H1 (cell line): Measurements from ENCODE around the gene HIP1. TPM values are rescaled to one million over a fixed set of nuclear protein-coding genes. Genes with fewer than 3 reads are reported as not detected.
A peak's percentile ranks its signal among the peaks of the same experiment; 100 is the strongest.

Experiments
- CTCF ChIA-PET: fragments of 300-600 bp; sonication (Branson Sonifier 250); formaldehyde crosslinking; loops from one replicate; lab custom pipeline; 2021; ENCODE audit not compliant: partially characterized antibody; lab: Charles Lee
- POLR2A ChIA-PET: fragments of 300-600 bp; sonication (Branson Sonifier 250); formaldehyde crosslinking; loops from one replicate; lab custom pipeline; 2021; ENCODE audit warnings: inconsistent platforms; ENCODE audit not compliant: partially characterized antibody; lab: Charles Lee
- DNase-seq, 2 experiments: peaks; one replicate each; pipeline versions ENCODE4 v3.0.0 to v3.0.0-alpha.2; 2010 to 2022; ENCODE audit warnings: low spot score in 2 of 2, low read depth in 1 of 2, mixed read lengths in 1 of 2
- FAIRE-seq: peaks from 2 replicates; lab custom pipeline; 2011; peaks lifted over from hg19 to GRCh38; lab: Jason Lieb, UNC
- H2AFZ ChIP-seq: 2 replicates; pipeline ENCODE4 v1.8.1; 2012; ENCODE audit warnings: low read length, inconsistent platforms
- H2AK5ac ChIP-seq: 2 replicates; pipeline ENCODE4 v1.6.1; 2013; ENCODE audit warnings: low read depth, low read length
- H2BK120ac ChIP-seq: replicated peaks from 2 replicates; pipeline ENCODE3; 2013; ENCODE audit warnings: low read depth, low read length, inconsistent platforms
- H2BK12ac ChIP-seq: 2 replicates; pipeline ENCODE4 v1.6.1; 2013; ENCODE audit warnings: low read depth, low read length
- H2BK15ac ChIP-seq: 2 replicates; pipeline ENCODE4 v1.6.1; 2013; ENCODE audit warnings: low read length
- H2BK20ac ChIP-seq: 2 replicates; pipeline ENCODE4 v1.6.1; 2013; ENCODE audit warnings: low read length
- H2BK5ac ChIP-seq: 2 replicates; pipeline ENCODE4 v1.6.1; 2013; ENCODE audit warnings: low read depth, low read length
- H3K14ac ChIP-seq: 2 replicates; pipeline ENCODE4 v1.6.1; 2013; ENCODE audit warnings: inconsistent platforms; ENCODE audit not compliant: insufficient read length
- H3K18ac ChIP-seq: 2 replicates; pipeline ENCODE4 v1.6.1; 2013; ENCODE audit warnings: low read length; ENCODE audit errors: extremely low read depth
- H3K23ac ChIP-seq: 2 replicates; pipeline ENCODE4 v1.6.1; 2013; ENCODE audit warnings: inconsistent platforms; ENCODE audit not compliant: insufficient read length
- H3K23me2 ChIP-seq: 2 replicates; pipeline ENCODE4 v1.6.1; 2013; ENCODE audit warnings: low read depth, low read length
- H3K27ac ChIP-seq: 2 replicates; pipeline ENCODE4 v1.6.1; 2011; ENCODE audit warnings: low read depth, low read length, inconsistent platforms
- H3K27me3 ChIP-seq, 4 experiments: replicated peaks in 1 of 4; 1 replicate in 1 of 4; 2 replicates in 3 of 4; pipeline versions ENCODE4 v1.6.1 to v1.8.1; 2011 to 2013; ENCODE audit warnings: low read length in 3 of 4, mild to moderate bottlenecking in 3 of 4, inconsistent platforms in 2 of 4, mixed read lengths in 2 of 4, moderate library complexity in 1 of 4; ENCODE audit not compliant: control insufficient read depth in 3 of 4, insufficient read depth in 3 of 4; ENCODE audit errors: extremely low read depth in 1 of 4
- H3K36me3 ChIP-seq, 4 experiments: 2 replicates each; pipeline versions ENCODE4 v1.6.1 to v1.8.1; 2011 to 2013; ENCODE audit warnings: mild to moderate bottlenecking in 4 of 4, low read length in 3 of 4, moderate library complexity in 2 of 4, control low read depth in 1 of 4, inconsistent platforms in 1 of 4; ENCODE audit not compliant: insufficient read depth in 4 of 4, control insufficient read depth in 2 of 4
- H3K4ac ChIP-seq: replicated peaks from 2 replicates; pipeline ENCODE3; 2013; ENCODE audit warnings: low read length, low read depth, mixed read lengths, inconsistent platforms; ENCODE audit not compliant: insufficient read length
- H3K4me1 ChIP-seq, 4 experiments: replicated peaks in 1 of 4; 1 replicate in 1 of 4; 2 replicates in 3 of 4; pipeline versions ENCODE4 v1.6.1 to v1.8.1; 2011 to 2013; ENCODE audit warnings: low read length in 3 of 4, inconsistent platforms in 2 of 4, mixed read lengths in 1 of 4; ENCODE audit not compliant: insufficient read depth in 4 of 4, control insufficient read depth in 3 of 4
- H3K4me2 ChIP-seq, 2 experiments: 2 replicates each; pipeline versions ENCODE4 v1.6.1 to v1.8.1; 2011 to 2013; ENCODE audit warnings: low read depth in 2 of 2, low read length in 2 of 2, control low read depth in 1 of 2, inconsistent platforms in 1 of 2, mild to moderate bottlenecking in 1 of 2; ENCODE audit not compliant: insufficient read depth in 1 of 2
- H3K4me3 ChIP-seq, 4 experiments: fragments of 200-600, 300-600 bp in 1 of 4; sonication (generic), shearing (Covaris generic), sonication (Bioruptor Twin) in 1 of 4; 2 replicates each; pipeline versions ENCODE4 v1.5.1 to v1.8.1; 2011 to 2016; ENCODE audit warnings: low read length in 4 of 4, low read depth in 3 of 4, control low read depth in 2 of 4, inconsistent platforms in 2 of 4, mild to moderate bottlenecking in 2 of 4, mixed read lengths in 1 of 4, moderate library complexity in 1 of 4; ENCODE audit not compliant: insufficient read depth in 2 of 4; ENCODE audit errors: extremely low read depth in 1 of 4
- H3K56ac ChIP-seq: replicated peaks from 2 replicates; pipeline ENCODE3; 2013; ENCODE audit warnings: low read depth, mild to moderate bottlenecking, mixed read lengths, low read length, inconsistent platforms; ENCODE audit not compliant: insufficient read length
- H3K79me1 ChIP-seq: 2 replicates; pipeline ENCODE4 v1.6.1; 2013; ENCODE audit warnings: low read depth, low read length, control low read depth
- H3K79me2 ChIP-seq, 2 experiments: 2 replicates each; pipeline versions ENCODE4 v1.6.1 to v1.8.1; 2012 to 2013; ENCODE audit warnings: low read length in 2 of 2, mild to moderate bottlenecking in 2 of 2, inconsistent platforms in 1 of 2; ENCODE audit not compliant: insufficient read depth in 2 of 2, control insufficient read depth in 1 of 2
- H3K9ac ChIP-seq, 4 experiments: replicated peaks in 1 of 4; 1 replicate in 1 of 4; 2 replicates in 3 of 4; pipeline versions ENCODE4 v1.6.1 to v1.8.1; 2011 to 2013; ENCODE audit warnings: low read depth in 3 of 4, low read length in 3 of 4, control low read depth in 2 of 4, mild to moderate bottlenecking in 2 of 4, moderate library complexity in 2 of 4, inconsistent platforms in 1 of 4; ENCODE audit errors: extremely low read depth in 1 of 4
- H3K9me3 ChIP-seq, 2 experiments: 2 replicates each; pipeline versions ENCODE4 v1.6.1 to v1.8.1; 2012 to 2013; ENCODE audit warnings: mild to moderate bottlenecking in 2 of 2, moderate library complexity in 2 of 2, control low read depth in 1 of 2, inconsistent platforms in 1 of 2, low read depth in 1 of 2, low read length in 1 of 2, mixed read lengths in 1 of 2; ENCODE audit not compliant: insufficient read depth in 2 of 2
- H4K20me1 ChIP-seq, 2 experiments: replicated peaks in 1 of 2; 2 replicates each; pipeline versions ENCODE3 to v1.8.1; 2011 to 2013; ENCODE audit warnings: inconsistent platforms in 2 of 2, low read length in 2 of 2, mild to moderate bottlenecking in 1 of 2; ENCODE audit not compliant: insufficient read depth in 2 of 2, control insufficient read depth in 1 of 2
- H4K5ac ChIP-seq: 2 replicates; pipeline ENCODE4 v1.6.1; 2013; ENCODE audit warnings: low read length, low read depth, mixed read lengths, inconsistent platforms; ENCODE audit not compliant: insufficient read length
- H4K8ac ChIP-seq: 2 replicates; pipeline ENCODE4 v1.8.0; 2013; ENCODE audit warnings: mild to moderate bottlenecking, moderate library complexity, low read length, inconsistent platforms; ENCODE audit not compliant: insufficient read depth; ENCODE audit errors: extremely low read depth
- H4K91ac ChIP-seq: replicated peaks from 2 replicates; pipeline ENCODE3; 2013; ENCODE audit warnings: low read length, mixed read lengths, inconsistent platforms; ENCODE audit not compliant: insufficient read length
- CBX5 ChIP-seq: fragments of 300-800, 300-1000 bp; sonication (generic); IDR thresholded peaks from 2 replicates; pipeline ENCODE4 v1.7.1; 2016; ENCODE audit warnings: antibody characterized with exemption, low read length, low read depth
- E2F6 ChIP-seq: IDR thresholded peaks from 2 replicates; pipeline ENCODE4 v1.6.1; 2012; ENCODE audit warnings: inconsistent platforms
- EZH2 ChIP-seq: fragments of 200-600 bp; sonication (generic); IDR thresholded peaks from 2 replicates; pipeline ENCODE4 v1.7.1; 2012; ENCODE audit warnings: low read depth, mild to moderate bottlenecking, moderate library complexity, low read length, inconsistent platforms; ENCODE audit not compliant: severe bottlenecking
- HDAC2 ChIP-seq, 2 experiments: fragments of 300-600 bp in 1 of 2; sonication (generic) in 1 of 2; IDR thresholded peaks; 2 replicates each; pipeline ENCODE4 v1.6.1; 2011 to 2012; ENCODE audit warnings: low read depth in 2 of 2, low read length in 2 of 2, mild to moderate bottlenecking in 2 of 2, moderate library complexity in 2 of 2, borderline replicate concordance in 1 of 2, inconsistent platforms in 1 of 2
- KDM5A ChIP-seq: fragments of 200-600 bp; IDR thresholded peaks from 2 replicates; pipeline ENCODE4 v1.7.1; 2012; ENCODE audit warnings: mild to moderate bottlenecking, low read length, inconsistent platforms, mixed read lengths
- MAX ChIP-seq: IDR thresholded peaks from 2 replicates; pipeline ENCODE4 v1.6.1; 2012; ENCODE audit warnings: inconsistent platforms
- RXRA ChIP-seq: IDR thresholded peaks from 2 replicates; pipeline ENCODE4 v1.6.1; 2011; ENCODE audit warnings: low read depth, mild to moderate bottlenecking, low read length, moderate library complexity; ENCODE audit not compliant: insufficient read depth
- SRF ChIP-seq: IDR thresholded peaks from 2 replicates; pipeline ENCODE4 v1.6.1; 2011; ENCODE audit warnings: mild to moderate bottlenecking, low read depth, low read length, moderate library complexity
- WGBS, 2 experiments: shearing (Covaris generic) in 1 of 2; methylation state at CpG; one replicate each; pipeline versions ENCODE4 v1.1.6 to v1.1.7; 2013 to 2015; ENCODE audit warnings: low lambda C conversion rate in 2 of 2, mixed read lengths in 2 of 2, inconsistent platforms in 1 of 2, low coverage in 1 of 2, missing lambda C conversion rate in 1 of 2; ENCODE audit not compliant: insufficient replicate concordance in 2 of 2, insufficient coverage in 1 of 2, insufficient read length in 1 of 2; ENCODE audit errors: extremely low coverage in 1 of 2, missing lambda C conversion rate in 1 of 2; 5-methylcytosine and 5-hydroxymethylcytosine counted together
- polyA plus RNA-seq, 7 experiments: library from polyadenylated mRNA; depleted of rRNA in 3 of 7; stranded (reverse) in 5 of 7; unstranded in 2 of 7; fragments of >200 nt in 5 of 7; fragments of 200-250 nt in 2 of 7; gene quantifications; 1 replicate in 5 of 7; 2 replicates in 1 of 7; 4 replicates in 1 of 7; pipeline versions ENCODE4 v1.2.1 to v1.2.3, GENCODE V29; 2011 to 2013; ENCODE audit warnings: missing spikeins in 2 of 7, mixed read lengths in 2 of 7
- total RNA-seq: library from RNA; stranded (reverse); fragmentation: NEBNext Ultra II Directional; extraction: Animal tissue kit (Norgen Biotek cat#: 25700); gene quantifications from 2 replicates; pipeline ENCODE4 v1.2.1, GENCODE V29; 2021

Gene HIP1
- total and polyA plus RNA-seq, 2 of the 8 experiments (the other 6 are each of a cell fraction or from before 2014, with no cell fraction given), result 51.8 to 108 TPM

- peak in 1 of 2 experiments; percentile 77 for DNase-seq
- CTCF ChIA-PET, result interaction anchor here (0.7 to 1.5 kb wide), 3 partner anchors 21 to 65 kb away, joined by 3 to 5 read pairs (median 4); no protein-coding TSS in a partner anchor
- Histone ChIP-seq H2BK20ac (no peak overlapping the region), H3K4ac (no peak overlapping the region), H2BK15ac (no peak overlapping the region), H4K91ac (no peak overlapping the region), H3K4me3 (peak overlapping the region in 1 of 4 experiments; percentile 7; a peak in 1 of 8 replicates), H2AFZ (no peak overlapping the region), H3K79me1 (no peaks in the 10 kb centered on the region; the same call in 1 of the 2 replicates), H3K9ac (no peak overlapping the region), H4K8ac (no peak overlapping the region), H4K20me1 (peaks cover 0 to 8% of the 10 kb centered on the region in 2 experiments), H2BK12ac (no peak overlapping the region), H2BK5ac (peak overlapping the region; percentile 81; the same call in 1 of the 2 replicates), H3K23ac (no peak overlapping the region), H3K27me3 (no peaks in the 10 kb centered on the region), H3K79me2 (peaks cover 0 to 3% of the 10 kb centered on the region in 2 experiments; a peak in 1 of 4 replicates), H3K18ac (peak overlapping the region; percentile 60), H3K4me2 (peak overlapping the region; percentile 57; a peak in 3 of 4 replicates), H3K56ac (no peak overlapping the region), H3K4me1 (peaks cover 3 to 18% (median 10%) of the 10 kb centered on the region in 4 experiments), H3K23me2 (no peaks in the 10 kb centered on the region), H4K5ac (peak overlapping the region; percentile 41), H2AK5ac (no peak overlapping the region), H3K27ac (peak overlapping the region; percentile 67; the same call in 1 of the 2 replicates), H3K14ac (no peak overlapping the region), H3K36me3 (peaks cover 0 to 34% (median 5%) of the 10 kb centered on the region in 4 experiments; a peak in 6 of 8 replicates), H3K9me3 (no peaks in the 10 kb centered on the region), H2BK120ac (no peak overlapping the region)
- POLR2A ChIA-PET, result interaction anchor here (0.7 to 1.6 kb wide), 3 partner anchors 35 to 105 kb away, joined by 3 to 5 read pairs (median 3); no protein-coding TSS in a partner anchor
- WGBS, 2 experiments, result 51% methylated on average over 11 of the region's 15 CpGs; no CpG with 5 or more reads in 1 of the 2 experiments
- no peak for FAIRE-seq
- TF ChIP-seq SRF, result no peak
- no peak for TF ChIP-seq EZH2
- TF ChIP-seq HDAC2 (IDR thresholded peaks at IDR 0.05; ENCODE audit: borderline replicate concordance in 1 of 2, low read depth in 2 of 2, low read length in 2 of 2), result 0 out of 4 replicates have a peak, but pooled peaks of 1 of the 2 experiments have one; percentile 52
- no peak for TF ChIP-seq E2F6
- TF ChIP-seq CBX5, result no peak
- no peak for TF ChIP-seq RXRA
- no peak for TF ChIP-seq MAX
- no peak for TF ChIP-seq KDM5A
These were observed 139.4 kb downstream of the HIP1 start for GRCh38 chr7:75599244-75599781.
